ENCODE measurements around the gene BORA.
"Not testable (repeated sequence)": the region's sequence is repeated elsewhere in the genome, so short reads cannot be mapped to it uniquely, and the experiment has no call there.

Gene BORA

GRCh38 chr13:72700509-72700908 is 27.2 kb upstream of the BORA start:
- H3K4me3 ChIP-seq (ENCODE audit: low read depth in 1 of 2, low read length in 2 of 2) = no peak overlapping the region
- no peak for DNase-seq
- H3K4me2 ChIP-seq (ENCODE audit: insufficient read depth, low read length) = no peak overlapping the region

DNA sequence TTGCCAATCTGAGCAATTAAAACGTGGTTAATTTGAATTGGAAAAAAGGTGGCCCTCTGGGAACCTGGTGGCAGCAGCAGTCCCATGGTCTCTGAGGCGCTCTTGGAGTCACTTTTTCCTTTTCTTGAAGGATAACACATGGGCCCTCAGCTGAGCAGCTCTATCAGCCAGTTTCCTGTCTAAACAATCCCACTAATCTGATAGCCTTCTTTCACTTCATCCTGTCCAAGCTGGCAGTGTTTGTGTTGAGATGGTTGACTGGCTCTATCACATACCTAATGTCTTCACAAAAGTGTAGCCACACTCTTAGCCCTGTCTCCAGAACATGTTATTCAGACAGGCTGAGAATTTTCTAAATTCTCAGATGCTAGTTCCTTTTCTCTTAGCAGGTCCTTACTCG is 10.9 kb upstream of the BORA start:
- Histone ChIP-seq H3K27me3 (ENCODE audit: insufficient read depth, low read length, poor library complexity) (no peaks in the 10 kb centered on the region), H3K36me3 (ENCODE audit: insufficient read depth, low read length) (peaks cover 81% of the 10 kb centered on the region), H3K79me2 (ENCODE audit: insufficient read depth, low read length) (peaks cover 97% of the 10 kb centered on the region), H3K4me1 (ENCODE audit: insufficient read depth, low read length) (no peaks in the 10 kb centered on the region), H4K20me1 (ENCODE audit: insufficient read depth, low read length) (peaks cover 41% of the 10 kb centered on the region), H3K9ac (ENCODE audit: low read depth, low read length) (no peak overlapping the region), H3K4me3 (ENCODE audit: low read depth in 1 of 2, low read length in 2 of 2) (no peak overlapping the region), H2AFZ (ENCODE audit: low read depth, low read length) (no peak overlapping the region), H3K4me2 (ENCODE audit: insufficient read depth, low read length) (no peak overlapping the region), H3K27ac (ENCODE audit: low read length) (no peak overlapping the region), H3K9me3 (ENCODE audit: insufficient read depth, low read length, severe bottlenecking) (peaks cover 3% of the 10 kb centered on the region)
- TF ChIP-seq EZH2 (IDR thresholded peaks at IDR 0.05; ENCODE audit: borderline replicate concordance, low read depth, low read length, severe bottlenecking) = no peak
- no peak for TF ChIP-seq CTCF (IDR thresholded peaks at IDR 0.05; ENCODE audit: borderline replicate concordance, extremely low read depth, low read length, poor library complexity, severe bottlenecking)
- ATAC-seq (ENCODE audit: insufficient read depth, low read depth) (no peak), DNase-seq (no peak)

More at GRCh38 chr13:72700509-72700908, 27.2 kb upstream of the BORA start:
- Histone ChIP-seq H3K27me3 (ENCODE audit: insufficient read depth, low read length, poor library complexity) (no peaks in the 10 kb centered on the region), H3K79me2 (ENCODE audit: insufficient read depth, low read length) (no peaks in the 10 kb centered on the region), H3K36me3 (ENCODE audit: insufficient read depth, low read length) (no peaks in the 10 kb centered on the region), H4K20me1 (ENCODE audit: insufficient read depth, low read length) (no peaks in the 10 kb centered on the region), H3K9ac (ENCODE audit: low read depth, low read length) (no peak overlapping the region), H3K27ac (ENCODE audit: low read length) (no peak overlapping the region), H3K9me3 (ENCODE audit: insufficient read depth, low read length, severe bottlenecking) (no peaks in the 10 kb centered on the region), H3K4me1 (ENCODE audit: insufficient read depth, low read length) (no peaks in the 10 kb centered on the region), H2AFZ (ENCODE audit: low read depth, low read length) (no peak overlapping the region)
- TF ChIP-seq EZH2 (IDR thresholded peaks at IDR 0.05; ENCODE audit: borderline replicate concordance, low read depth, low read length, severe bottlenecking) (no peak), CTCF (IDR thresholded peaks at IDR 0.05; ENCODE audit: borderline replicate concordance, extremely low read depth, low read length, poor library complexity, severe bottlenecking) (no peak)
- no peak for ATAC-seq (ENCODE audit: insufficient read depth, low read depth)

- Histone ChIP-seq H3K9ac (ENCODE audit: low read depth, low read length) (peak overlapping the region; percentile 96), H3K36me3 (ENCODE audit: insufficient read depth, low read length) (peaks cover 25% of the 10 kb centered on the region), H3K79me2 (ENCODE audit: insufficient read depth, low read length) (peaks cover 95% of the 10 kb centered on the region), H3K4me2 (ENCODE audit: insufficient read depth, low read length) (peak overlapping the region; percentile 86), H3K27ac (ENCODE audit: low read length) (peak overlapping the region; percentile 96; the same call in 1 of the 2 replicates), H4K20me1 (ENCODE audit: insufficient read depth, low read length) (peaks cover 33% of the 10 kb centered on the region; the same call in 1 of the 2 replicates), H3K4me1 (ENCODE audit: insufficient read depth, low read length) (peaks cover 55% of the 10 kb centered on the region), H3K4me3 (ENCODE audit: low read depth in 1 of 2, low read length in 2 of 2) (peak overlapping the region; percentile 59 to 86; a peak in 3 of 4 replicates)
- H3K27me3 ChIP-seq (ENCODE audit: insufficient read depth, low read length, poor library complexity); H3K9me3 ChIP-seq (ENCODE audit: insufficient read depth, low read length, severe bottlenecking); H2AFZ ChIP-seq (ENCODE audit: low read depth, low read length); DNase-seq; ATAC-seq (ENCODE audit: insufficient read depth, low read depth): not testable (repeated sequence)
Measured at GRCh38 chr13:72726185-72726584, 1.5 kb upstream of the BORA start.

DNA sequence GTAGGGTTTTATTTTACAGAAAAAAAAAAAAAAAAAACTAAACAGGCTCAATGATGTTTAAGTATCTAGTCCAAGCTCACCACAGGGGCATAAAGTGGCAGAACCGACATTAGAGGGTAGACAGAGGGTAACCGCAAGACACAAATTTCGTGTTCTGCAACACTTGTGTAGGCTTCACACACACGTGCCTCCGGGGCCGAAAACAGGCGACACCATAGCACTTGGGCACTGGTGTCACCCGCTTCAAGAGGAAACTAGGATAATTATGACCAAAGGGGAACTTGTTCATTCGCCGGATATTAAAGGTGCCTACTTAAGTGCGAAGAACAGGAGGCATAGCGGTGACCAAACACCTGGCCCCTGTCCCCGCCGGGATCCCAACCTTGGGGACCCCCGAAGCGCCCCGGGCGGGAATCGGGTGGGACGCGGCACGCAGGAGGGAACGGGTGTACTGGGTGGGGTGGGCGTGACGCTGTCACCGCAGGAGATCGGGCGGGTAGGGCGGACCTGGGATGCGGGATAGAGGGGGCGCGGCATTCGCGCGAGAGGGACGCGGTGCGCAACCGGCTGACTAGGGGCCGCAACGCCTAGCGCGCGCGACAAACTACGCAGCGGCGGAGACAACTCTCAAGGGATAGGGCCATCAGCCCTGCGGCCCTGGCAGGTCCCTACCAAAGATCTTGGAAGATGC is 852 bp upstream of the BORA start:
- Histone ChIP-seq H3K9me3 (ENCODE audit: insufficient read depth, low read length, severe bottlenecking) (no peaks in the 10 kb centered on the region), H3K4me2 (ENCODE audit: insufficient read depth, low read length) (peak overlapping the region; percentile 86), H3K4me1 (ENCODE audit: insufficient read depth, low read length) (peaks cover 58% of the 10 kb centered on the region), H2AFZ (ENCODE audit: low read depth, low read length) (peak overlapping the region; percentile 95), H3K79me2 (ENCODE audit: insufficient read depth, low read length) (peaks cover 95% of the 10 kb centered on the region), H3K27ac (ENCODE audit: low read length) (peak overlapping the region; percentile 96), H4K20me1 (ENCODE audit: insufficient read depth, low read length) (peaks cover 28% of the 10 kb centered on the region; the same call in 1 of the 2 replicates), H3K36me3 (ENCODE audit: insufficient read depth, low read length) (peaks cover 26% of the 10 kb centered on the region), H3K4me3 (ENCODE audit: low read depth in 1 of 2, low read length in 2 of 2) (peak overlapping the region; percentile 59 to 86; a peak in 3 of 4 replicates), H3K27me3 (ENCODE audit: insufficient read depth, low read length, poor library complexity) (no peaks in the 10 kb centered on the region), H3K9ac (ENCODE audit: low read depth, low read length) (peak overlapping the region; percentile 96)
- peak; percentile 41 for ATAC-seq (ENCODE audit: insufficient read depth, low read depth)
- DNase-seq = peak; percentile 67
- TF ChIP-seq EZH2 (IDR thresholded peaks at IDR 0.05; ENCODE audit: borderline replicate concordance, low read depth, low read length, severe bottlenecking) (no peak), CTCF (IDR thresholded peaks at IDR 0.05; ENCODE audit: borderline replicate concordance, extremely low read depth, low read length, poor library complexity, severe bottlenecking) (no peak)

Measured in DND-41 (cell line).